ENCODE data around the gene CD14.

GRCh38 chr5:140590861-140591260 lies 42.1 kb downstream of the CD14 start:
- no peak for TF ChIP-seq POLR2A (IDR thresholded peaks at IDR 0.05)
- TF ChIP-seq CTCF (IDR thresholded peaks at IDR 0.05), result no peak

Measured in heart left ventricle (tissue), 13 donors.